Naive thymus-derived CD4-positive, alpha-beta T cell (primary cell): Measurements from ENCODE around the gene POLE4. TPM values are rescaled to one million over a fixed set of nuclear protein-coding genes. Genes with fewer than 3 reads are reported as not detected.

Experiments
- ATAC-seq: fragments of 150-1000 bp; cut with Tn5 transposase; 2 replicates; pipeline ENCODE4 v1.10.0; 2021; ENCODE audit warnings: mild to moderate bottlenecking, moderate library complexity
- CTCF ChIA-PET: fragments of 350-600 bp; sonication (Branson Sonifier 250); formaldehyde crosslinking; loops from one replicate; lab custom pipeline; 2021; ENCODE audit warnings: antibody characterized with exemption; lab: Charles Lee
- POLR2A ChIA-PET: fragments of 350-600 bp; sonication (Branson Sonifier 250); formaldehyde crosslinking; loops from one replicate; lab custom pipeline; 2021; ENCODE audit warnings: antibody characterized with exemption, inconsistent platforms; lab: Charles Lee
- DNase-seq, 9 donors: peaks; one replicate each; pipeline versions ENCODE4 v3.0.0 to v3.0.0-alpha.2; 2020 to 2022; ENCODE audit warnings: mixed read lengths in 1 of 9
- H3K27ac ChIP-seq: one replicate; pipeline ENCODE4 v1.7.0; 2013; ENCODE audit warnings: mild to moderate bottlenecking, low read depth, low read length, moderate library complexity
- H3K27me3 ChIP-seq, 2 donors: one replicate each; pipeline ENCODE4 v1.7.0; 2013; ENCODE audit warnings: low read length in 2 of 2, mild to moderate bottlenecking in 2 of 2, moderate library complexity in 2 of 2; ENCODE audit not compliant: control insufficient read depth in 2 of 2, insufficient read depth in 2 of 2
- H3K36me3 ChIP-seq, 3 experiments: 1 replicate in 2 of 3; 2 replicates in 1 of 3; pipeline ENCODE4 v1.7.0; 2013; ENCODE audit warnings: low read length in 3 of 3, mild to moderate bottlenecking in 3 of 3, moderate library complexity in 1 of 3; ENCODE audit not compliant: insufficient read depth in 3 of 3, control insufficient read depth in 2 of 3
- H3K4me1 ChIP-seq, 2 donors: one replicate each; pipeline ENCODE4 v1.7.0; 2013; ENCODE audit warnings: low read length in 2 of 2, mild to moderate bottlenecking in 2 of 2, moderate library complexity in 1 of 2; ENCODE audit not compliant: control insufficient read depth in 2 of 2, insufficient read depth in 2 of 2
- H3K4me3 ChIP-seq: 2 replicates; pipeline ENCODE4 v1.7.0; 2013; ENCODE audit warnings: mild to moderate bottlenecking, low read length
- H3K9me3 ChIP-seq, 3 experiments: 1 replicate in 2 of 3; 2 replicates in 1 of 3; pipeline ENCODE4 v1.7.0; 2013; ENCODE audit warnings: low read length in 3 of 3; ENCODE audit not compliant: control insufficient read depth in 2 of 3
- H3K27ac Mint-ChIP-seq, 9 donors: one replicate each; pipeline ENCODE4 v1.8.0; 2020 to 2022; ENCODE audit warnings: mixed read lengths in 9 of 9, mild to moderate bottlenecking in 8 of 9, moderate library complexity in 5 of 9, inconsistent platforms in 2 of 9
- H3K27me3 Mint-ChIP-seq, 5 donors: one replicate each; pipeline ENCODE4 v1.8.0; 2021 to 2022; ENCODE audit warnings: mixed read lengths in 5 of 5, mild to moderate bottlenecking in 1 of 5
- H3K36me3 Mint-ChIP-seq, 5 donors: one replicate each; pipeline ENCODE4 v1.8.0; 2020 to 2022; ENCODE audit warnings: mixed read lengths in 5 of 5, mild to moderate bottlenecking in 3 of 5, inconsistent platforms in 1 of 5
- H3K4me1 Mint-ChIP-seq, 7 donors: one replicate each; pipeline ENCODE4 v1.8.0; 2020 to 2022; ENCODE audit warnings: mixed read lengths in 7 of 7, mild to moderate bottlenecking in 3 of 7, inconsistent platforms in 1 of 7
- H3K4me3 Mint-ChIP-seq, 10 donors: one replicate each; pipeline ENCODE4 v1.8.0; 2020 to 2022; ENCODE audit warnings: mild to moderate bottlenecking in 10 of 10, mixed read lengths in 10 of 10, moderate library complexity in 6 of 10, inconsistent platforms in 2 of 10
- H3K9me3 Mint-ChIP-seq, 11 donors: one replicate each; pipeline ENCODE4 v1.8.0; 2020 to 2022; ENCODE audit warnings: mixed read lengths in 11 of 11, mild to moderate bottlenecking in 4 of 11, inconsistent platforms in 1 of 11, moderate library complexity in 1 of 11
- intact Hi-C, 2 donors: fragments of 100-400 bp; cut with micrococcal nuclease; formaldehyde crosslinking; loops; one replicate each; pipeline ENCODE4 v1.15.1; 2023
- polyA plus RNA-seq, 2 donors: library from polyadenylated mRNA; unstranded; fragments of 300-500 nt; fragmentation: Illumina TruSeq; gene quantifications; one replicate each; pipeline ENCODE4 v1.2.3, GENCODE V29; 2021
- total RNA-seq, 6 experiments: library from RNA in 5 of 6; stranded (reverse) in 5 of 6; gene quantifications; 1 replicate in 5 of 6; 2 replicates in 1 of 6; pipeline ENCODE4 v1.2.3 and lab custom pipeline; 2021 to 2026

Gene POLE4
- total and polyA plus RNA-seq, 7 experiments from 2014 or later: 37.8 to 153 (median 44.5) TPM

DNA sequence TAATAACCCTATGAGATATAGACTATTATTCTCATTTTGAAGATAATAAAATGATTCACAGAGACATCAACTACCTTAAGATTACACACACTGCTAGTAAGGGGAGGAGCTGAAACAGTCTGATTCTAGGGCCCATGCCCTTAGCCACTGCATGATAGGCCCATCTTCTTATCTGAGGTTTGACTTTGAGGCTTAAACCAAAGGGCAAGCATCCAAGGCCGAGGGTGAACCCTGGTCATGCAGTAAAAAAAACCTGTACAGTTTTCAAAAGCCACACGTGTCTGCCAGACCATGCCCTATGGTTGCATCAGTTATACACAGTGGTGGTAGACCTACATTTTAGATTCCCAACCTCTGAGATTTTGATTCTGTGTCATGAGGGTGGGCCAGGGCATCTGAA, 44.8 kb downstream of the POLE4 start:
- H3K27ac ChIP-seq: no peak overlapping the region
- H3K9me3 Mint-ChIP-seq: peaks cover 0 to 3% (median 0%) of the 10 kb centered on the region in 11 donors
- H3K9me3 ChIP-seq: no peaks in the 10 kb centered on the region
- ChIA-PET POLR2A (no interaction called here), CTCF (interaction anchor here (0.6 kb wide), 1 partner anchor 315 kb away, joined by 3 read pairs; no protein-coding TSS in a partner anchor)
- no peaks in the 10 kb centered on the region for H3K27me3 ChIP-seq
- H3K36me3 ChIP-seq: no peaks in the 10 kb centered on the region
- H3K4me1 Mint-ChIP-seq: peaks cover 0 to 2% (median 0%) of the 10 kb centered on the region in 7 donors
- H3K4me1 ChIP-seq: no peaks in the 10 kb centered on the region
- H3K4me3 Mint-ChIP-seq: no peak overlapping the region
- H3K4me3 ChIP-seq: no peak overlapping the region
- intact Hi-C loops: no loop called here
- H3K36me3 Mint-ChIP-seq: peaks cover 0 to 35% (median 30%) of the 10 kb centered on the region in 5 donors
- DNase-seq (no peak), ATAC-seq (no peak)
- no peak overlapping the region for H3K27ac Mint-ChIP-seq
- no peaks in the 10 kb centered on the region for H3K27me3 Mint-ChIP-seq

DNA sequence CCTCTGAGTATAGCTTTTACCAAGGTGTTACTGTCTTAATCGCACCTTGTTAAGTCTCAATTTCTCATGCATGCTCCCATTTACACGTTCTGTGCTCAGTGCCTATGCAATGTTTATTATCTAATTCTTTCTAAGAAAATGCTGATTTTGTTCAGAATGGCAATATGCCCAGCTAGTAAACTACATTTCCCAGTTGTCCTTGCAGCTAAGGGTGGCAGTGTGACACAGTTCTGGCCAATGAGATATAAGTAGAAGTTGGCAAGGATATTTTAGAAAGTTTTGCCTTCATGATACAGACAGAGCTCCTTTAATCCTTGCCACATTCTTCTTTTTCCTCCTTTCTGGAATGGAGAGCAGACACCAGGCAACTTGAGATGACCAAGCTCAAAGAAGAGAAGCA, 45.3 kb downstream of the POLE4 start:
- no peaks in the 10 kb centered on the region for H3K9me3 ChIP-seq
- POLR2A ChIA-PET: interaction anchor here (0.7 kb wide), 1 partner anchor 1893 kb away, joined by 3 read pairs; no protein-coding TSS in a partner anchor
- no peaks in the 10 kb centered on the region for H3K27me3 ChIP-seq
- Mint-ChIP-seq H3K4me3 (no peak overlapping the region), H3K9me3 (peaks cover 0 to 3% (median 0%) of the 10 kb centered on the region in 11 donors), H3K36me3 (peaks cover 0 to 39% (median 30%) of the 10 kb centered on the region in 5 donors), H3K4me1 (peaks cover 0 to 2% (median 0%) of the 10 kb centered on the region in 7 donors), H3K27me3 (no peaks in the 10 kb centered on the region), H3K27ac (no peak overlapping the region)
- intact Hi-C loops: no loop called here
- DNase-seq: no peak
- H3K4me3 ChIP-seq: no peak overlapping the region
- ATAC-seq: no peak
- CTCF ChIA-PET: interaction anchor here (0.6 kb wide), 1 partner anchor 316 kb away, joined by 3 read pairs; no protein-coding TSS in a partner anchor
- H3K36me3 ChIP-seq: no peaks in the 10 kb centered on the region
- H3K4me1 ChIP-seq: no peaks in the 10 kb centered on the region
- H3K27ac ChIP-seq: no peak overlapping the region

DNA sequence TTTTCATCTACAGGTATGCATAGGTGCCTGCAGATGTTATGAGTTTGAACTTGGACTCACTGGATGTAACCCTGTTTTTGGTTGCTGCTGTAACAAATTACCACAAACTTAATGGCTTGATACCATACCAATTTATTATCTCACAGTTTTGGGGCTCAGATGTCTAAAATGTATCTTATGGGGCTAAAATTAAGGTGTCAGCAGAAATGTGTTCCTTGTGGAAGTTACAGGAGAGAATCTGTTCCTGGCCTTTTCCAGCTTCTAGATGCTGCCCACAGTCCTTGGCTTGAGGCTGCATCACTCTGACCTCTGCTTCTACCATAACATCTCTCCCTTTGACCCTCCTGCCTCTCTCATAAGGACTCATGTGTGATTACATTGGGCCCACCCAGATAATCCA, 47.6 kb downstream of the POLE4 start:
- no peaks in the 10 kb centered on the region for H3K36me3 ChIP-seq
- H3K9me3 Mint-ChIP-seq: peaks cover 0 to 2% (median 0%) of the 10 kb centered on the region in 11 donors
- no peak for ATAC-seq
- no peaks in the 10 kb centered on the region for H3K27me3 Mint-ChIP-seq
- ChIA-PET POLR2A (no interaction called here), CTCF (no interaction called here)
- no peaks in the 10 kb centered on the region for H3K4me1 ChIP-seq
- peaks cover 0 to 36% (median 34%) of the 10 kb centered on the region in 5 donors for H3K36me3 Mint-ChIP-seq
- no peaks in the 10 kb centered on the region for H3K4me1 Mint-ChIP-seq
- DNase-seq: no peak
- H3K4me3 Mint-ChIP-seq: no peak overlapping the region
- H3K4me3 ChIP-seq: no peak overlapping the region
- intact Hi-C loops: no loop called here
- H3K9me3 ChIP-seq: no peaks in the 10 kb centered on the region
- no peaks in the 10 kb centered on the region for H3K27me3 ChIP-seq
- H3K27ac ChIP-seq: no peak overlapping the region
- H3K27ac Mint-ChIP-seq: no peak overlapping the region

GRCh38 chr2:75007061-75007460, 48.6 kb downstream of the POLE4 start:
- intact Hi-C loops: no loop called here
- ChIA-PET CTCF (interaction anchor here (1.0 kb wide), 1 partner anchor 12 kb away, joined by 3 read pairs; no protein-coding TSS in a partner anchor), POLR2A (no interaction called here)
- Mint-ChIP-seq H3K9me3 (peaks cover 0 to 2% (median 0%) of the 10 kb centered on the region in 11 donors), H3K27me3 (no peaks in the 10 kb centered on the region), H3K36me3 (peaks cover 0 to 36% (median 35%) of the 10 kb centered on the region in 5 donors), H3K4me3 (no peak overlapping the region), H3K4me1 (no peaks in the 10 kb centered on the region), H3K27ac (no peak overlapping the region)
- Histone ChIP-seq H3K27me3 (no peaks in the 10 kb centered on the region), H3K27ac (no peak overlapping the region), H3K4me3 (no peak overlapping the region), H3K4me1 (no peaks in the 10 kb centered on the region), H3K36me3 (no peaks in the 10 kb centered on the region), H3K9me3 (no peaks in the 10 kb centered on the region)
- ATAC-seq: no peak
- no peak for DNase-seq

GRCh38 chr2:75007819-75008218, 49.4 kb downstream of the POLE4 start:
- ChIA-PET POLR2A (no interaction called here), CTCF (interaction anchor here (1.0 kb wide), 1 partner anchor 11 kb away, joined by 3 read pairs; no protein-coding TSS in a partner anchor)
- H3K4me3 Mint-ChIP-seq: no peak overlapping the region
- no peaks in the 10 kb centered on the region for H3K9me3 ChIP-seq
- no peaks in the 10 kb centered on the region for H3K27me3 ChIP-seq
- peaks cover 0 to 6% (median 0%) of the 10 kb centered on the region in 11 donors for H3K9me3 Mint-ChIP-seq
- H3K27me3 Mint-ChIP-seq: no peaks in the 10 kb centered on the region
- H3K27ac Mint-ChIP-seq: no peak overlapping the region
- ATAC-seq (no peak), DNase-seq (no peak)
- H3K36me3 ChIP-seq: no peaks in the 10 kb centered on the region
- H3K4me1 ChIP-seq: no peaks in the 10 kb centered on the region
- H3K4me3 ChIP-seq: no peak overlapping the region
- H3K27ac ChIP-seq: no peak overlapping the region
- intact Hi-C loops: no loop called here
- H3K36me3 Mint-ChIP-seq: peaks cover 0 to 43% (median 41%) of the 10 kb centered on the region in 5 donors
- H3K4me1 Mint-ChIP-seq: no peaks in the 10 kb centered on the region

GRCh38 chr2:75010571-75010970, 52.1 kb downstream of the POLE4 start:
- Histone ChIP-seq H3K4me3 (no peak overlapping the region), H3K4me1 (no peaks in the 10 kb centered on the region), H3K27ac (no peak overlapping the region), H3K36me3 (no peaks in the 10 kb centered on the region), H3K9me3 (no peaks in the 10 kb centered on the region), H3K27me3 (no peaks in the 10 kb centered on the region)
- POLR2A ChIA-PET: no interaction called here
- Mint-ChIP-seq H3K27me3 (no peaks in the 10 kb centered on the region), H3K4me1 (no peaks in the 10 kb centered on the region), H3K27ac (no peak overlapping the region), H3K4me3 (no peak overlapping the region), H3K9me3 (peaks cover 0 to 16% (median 5%) of the 10 kb centered on the region in 11 donors), H3K36me3 (peaks cover 0 to 47% (median 45%) of the 10 kb centered on the region in 5 donors)
- ATAC-seq: no peak
- DNase-seq: no peak
- CTCF ChIA-PET: no interaction called here
- intact Hi-C loops: no loop called here

DNA sequence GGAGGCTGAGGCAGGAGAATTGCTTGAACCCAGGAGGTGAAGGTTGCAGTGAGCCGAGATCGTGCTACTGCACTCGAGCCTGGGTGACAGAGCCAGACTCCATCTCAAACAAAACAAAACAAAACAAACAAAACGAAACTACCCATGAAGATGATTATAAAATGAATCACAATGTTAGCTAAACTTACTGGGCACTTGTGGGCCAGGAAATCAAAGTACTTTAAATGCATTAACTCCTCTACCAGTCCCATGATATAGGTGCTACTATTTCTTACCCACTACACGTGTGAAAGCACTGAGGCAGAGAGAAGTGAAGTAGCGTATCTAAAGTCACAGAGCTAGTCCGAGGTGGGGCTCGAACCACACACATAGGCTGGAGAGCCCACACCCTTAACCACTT, 53.6 kb downstream of the POLE4 start:
- CTCF ChIA-PET: no interaction called here

More for the DNA sequence above, 53.6 kb downstream of the POLE4 start:
- Histone ChIP-seq H3K9me3 (no peaks in the 10 kb centered on the region), H3K36me3 (no peaks in the 10 kb centered on the region), H3K4me3 (no peak overlapping the region), H3K4me1 (no peaks in the 10 kb centered on the region), H3K27me3 (no peaks in the 10 kb centered on the region), H3K27ac (no peak overlapping the region)
- Mint-ChIP-seq H3K36me3 (peaks cover 0 to 44% (median 37%) of the 10 kb centered on the region in 5 donors), H3K4me1 (no peaks in the 10 kb centered on the region), H3K9me3 (peaks cover 0 to 16% (median 5%) of the 10 kb centered on the region in 11 donors), H3K4me3 (no peak overlapping the region), H3K27me3 (no peaks in the 10 kb centered on the region), H3K27ac (no peak overlapping the region)
- POLR2A ChIA-PET: no interaction called here
- intact Hi-C loops: no loop called here
- DNase-seq (no peak), ATAC-seq (no peak)
